ENCODE measurements around the gene GSDME. TPM values are rescaled to one million over a fixed set of nuclear protein-coding genes. Genes with fewer than 3 reads are reported as not detected.

GSDME gene
- total RNA-seq, 4 donors from 2014 or later = 0.87 to 16.3 (median 10.4) TPM

DNA sequence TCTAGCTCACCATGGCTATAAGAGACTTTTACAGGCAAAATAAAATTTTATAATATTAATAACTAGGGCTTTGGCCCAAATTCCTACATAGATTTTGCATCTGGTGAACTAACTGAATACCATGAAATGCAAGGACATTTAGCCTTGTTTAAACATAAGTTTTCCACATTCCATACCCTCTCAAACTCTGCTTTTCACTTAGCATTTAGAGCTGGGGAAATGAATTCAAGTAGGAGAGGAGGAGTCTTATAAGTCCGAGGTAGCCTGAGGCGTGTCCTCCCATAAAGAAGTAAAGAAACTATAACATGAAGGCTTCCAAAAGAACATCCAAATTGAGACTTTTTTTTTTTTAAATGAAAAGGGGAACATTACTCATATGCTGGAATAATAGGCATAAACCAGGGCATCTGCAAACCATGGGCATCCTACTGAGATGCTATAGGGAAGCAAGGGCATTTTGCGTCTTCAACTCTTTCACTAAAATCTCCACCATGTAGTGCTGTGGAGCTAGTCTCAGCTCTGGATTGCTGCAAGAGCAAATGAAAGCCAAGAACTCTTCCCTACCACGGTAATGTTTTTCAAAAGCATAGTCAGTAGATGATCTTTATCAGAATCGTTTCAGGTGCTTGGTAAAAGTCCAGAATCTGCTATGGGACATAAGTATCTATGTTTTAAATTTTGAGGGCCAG lies 104.9 kb downstream of the GSDME start:
- H3K4me3 ChIP-seq = no peak overlapping the region
- intact Hi-C loops (cut with DNase I) = no loop called here

More for the DNA sequence above, 104.9 kb downstream of the GSDME start:
- no peak for DNase-seq
- Histone ChIP-seq H3K27me3 (no peaks in the 10 kb centered on the region), H3K9me3 (no peaks in the 10 kb centered on the region), H3K36me3 (no peaks in the 10 kb centered on the region), H3K27ac (no peak overlapping the region), H3K4me1 (peaks cover 0 to 8% (median 0%) of the 10 kb centered on the region in 3 donors)
- 57 to 72% methylated on average over 5 of the region's 5 CpGs for WGBS, 2 donors
- no peak for TF ChIP-seq CTCF (IDR thresholded peaks at IDR 0.05)
- TF ChIP-seq POLR2A (IDR thresholded peaks at IDR 0.05) = no peak

Other genes with a start within 250 kb of the GSDME start
- gene PALS2, start 184.0 kb downstream of the GSDME start, total RNA-seq = 10 to 100 TPM in 2 of 4 donors, 1 to 10 TPM in 2; 3.8 to 14.1 (median 9.2) TPM
- gene OSBPL3, start 222.7 kb upstream of the GSDME start, total RNA-seq = 10 to 100 TPM in 3 of 4 donors, 1 to 10 TPM in 1; 8.9 to 22.6 (median 13.7) TPM